Measurements from ENCODE around the gene LHX8. TPM values are rescaled to one million over a fixed set of nuclear protein-coding genes. Genes with fewer than 3 reads are reported as not detected.
A peak's percentile ranks its signal among the peaks of the same experiment; 100 is the strongest.

LHX8 gene
- not detected for total RNA-seq

- H3K4me1 ChIP-seq, result peaks cover 17 to 32% (median 19%) of the 10 kb centered on the region in 4 donors
- TF ChIP-seq POLR2AphosphoS5 (IDR thresholded peaks at IDR 0.05) (no peak), EP300 (IDR thresholded peaks at IDR 0.05) (no peak), POLR2A (IDR thresholded peaks at IDR 0.05) (no peak), CTCF (IDR thresholded peaks at IDR 0.05) (no peak)
- peaks cover 0 to 2% (median 0%) of the 10 kb centered on the region in 4 donors for H3K9me3 ChIP-seq
- 11 to 12% methylated on average over 21 to 23 of the region's 23 CpGs for WGBS, 2 donors
- no peak for ATAC-seq (ENCODE audit: low FRiP score in 2 of 2)
- no peak within 1 kb of the TSS for H3K27ac ChIP-seq
- peaks cover 0 to 79% (median 31%) of the 10 kb centered on the region in 4 donors for H3K27me3 ChIP-seq
- no peaks in the 10 kb centered on the region for H3K36me3 ChIP-seq
- no peak for DNase-seq
- peak within 1 kb of the TSS in 3 of 4 donors; percentile 22 to 45 (median 29) for H3K4me3 ChIP-seq
Measured at GRCh38 chr1:75133750-75134646, at the start of gene LHX8. Gene LHX8 (plus strand): TSS chr1:75134388. CDS start chr1:75136615, 2,227 bp downstream.

- no peak for DNase-seq
- Histone ChIP-seq H3K4me1 (no peaks in the 10 kb centered on the region), H3K36me3 (no peaks in the 10 kb centered on the region), H3K9me3 (no peaks in the 10 kb centered on the region), H3K27ac (no peak overlapping the region), H3K27me3 (no peaks in the 10 kb centered on the region), H3K4me3 (no peak overlapping the region)
- TF ChIP-seq CTCF (IDR thresholded peaks at IDR 0.05), result no peak
- TF ChIP-seq POLR2A (IDR thresholded peaks at IDR 0.05), result no peak
- TF ChIP-seq EP300 (IDR thresholded peaks at IDR 0.05), result no peak
- no peak for TF ChIP-seq POLR2AphosphoS5 (IDR thresholded peaks at IDR 0.05)
- ATAC-seq (ENCODE audit: low FRiP score in 2 of 2), result no peak
- WGBS, 2 donors, result 32 to 37% methylated on average over 1 of the region's 1 CpG
Measured at GRCh38 chr1:75085931-75086330, 48.3 kb upstream of the LHX8 start.

- no peak for TF ChIP-seq EP300 (IDR thresholded peaks at IDR 0.05)
- no peak for TF ChIP-seq CTCF (IDR thresholded peaks at IDR 0.05)
- TF ChIP-seq POLR2AphosphoS5 (IDR thresholded peaks at IDR 0.05), result no peak
- TF ChIP-seq POLR2A (IDR thresholded peaks at IDR 0.05), result no peak
- no peaks in the 10 kb centered on the region for H3K9me3 ChIP-seq
- H3K4me3 ChIP-seq, result no peak overlapping the region
- DNase-seq (no peak), ATAC-seq (ENCODE audit: low FRiP score in 2 of 2) (no peak)
- H3K27me3 ChIP-seq, result no peaks in the 10 kb centered on the region
- no peaks in the 10 kb centered on the region for H3K4me1 ChIP-seq
- no peak overlapping the region for H3K27ac ChIP-seq
- WGBS, 2 donors, result 86 to 89% methylated on average over 2 of the region's 2 CpGs
- H3K36me3 ChIP-seq, result no peaks in the 10 kb centered on the region
Measured at GRCh38 chr1:75087278-75087677, 46.9 kb upstream of the LHX8 start.

- 56 to 79% methylated on average over 3 of the region's 3 CpGs for WGBS, 2 donors
- Histone ChIP-seq H3K4me1 (no peaks in the 10 kb centered on the region), H3K4me3 (no peak overlapping the region), H3K27me3 (no peaks in the 10 kb centered on the region), H3K36me3 (no peaks in the 10 kb centered on the region), H3K27ac (no peak overlapping the region), H3K9me3 (no peaks in the 10 kb centered on the region)
- TF ChIP-seq CTCF (IDR thresholded peaks at IDR 0.05) (no peak), EP300 (IDR thresholded peaks at IDR 0.05) (no peak), POLR2A (IDR thresholded peaks at IDR 0.05) (no peak)
- DNase-seq, result no peak
- no peak for ATAC-seq (ENCODE audit: low FRiP score in 2 of 2)
Measured at GRCh38 chr1:75092141-75092540, 42.0 kb upstream of the LHX8 start.
